ENCODE data around the gene CFAP74. TPM values are rescaled to one million over a fixed set of nuclear protein-coding genes. Genes with fewer than 3 reads are reported as not detected.

CFAP74 gene
- total and polyA plus RNA-seq, 2 of the 13 experiments (the other 11 are each of a cell fraction or from before 2014, with no cell fraction given), result 0.27 to 0.62 TPM

GRCh38 chr1:1947493-1947892, 56.1 kb downstream of the CFAP74 start:
- CTCF ChIA-PET (ENCODE audit: low intra/inter-chr PET ratio, low total read pairs), result no interaction called here
- POLR2A ChIA-PET, result interaction anchor here (2.2 kb wide), 1 partner anchor 9 kb away, joined by 5 read pairs; no protein-coding TSS in a partner anchor

GRCh38 chr1:1946540-1946939, 57.0 kb downstream of the CFAP74 start:
- 17% methylated on average over 1 of the region's 11 CpGs for WGBS (ENCODE audit: low lambda C conversion rate)
- no peak for ATAC-seq
- H3K27me3 ChIP-seq (ENCODE audit: control insufficient read depth in 1 of 2, insufficient read depth in 2 of 2, low read length in 2 of 2), result no peaks in the 10 kb centered on the region
- H4K20me1 ChIP-seq (ENCODE audit: insufficient read depth, low read length), result 0 out of 2 replicates have a peak, but pooled peaks cover 3% of the 10 kb centered on the region
- H3K27ac ChIP-seq (ENCODE audit: extremely low read length, insufficient read depth, low read length), result no peak overlapping the region
- H3K4me3 ChIP-seq (replicated peaks in 1 of 3; ENCODE audit: insufficient read depth in 1 of 3, low read depth in 2 of 3, low read length in 3 of 3), result no peak overlapping the region; a peak in 1 of 6 replicates
- no peak overlapping the region for H3K4me2 ChIP-seq (ENCODE audit: low read depth, low read length)
- no peak for TF ChIP-seq LCORL (IDR thresholded peaks at IDR 0.05)
- TF ChIP-seq LCORL (CRISPR knock-in tag; IDR thresholded peaks at IDR 0.05), result no peak
- peak; percentile 35; the same call in 1 of the 2 replicates for TF ChIP-seq ZC3H13 (CRISPR knock-in tag; IDR thresholded peaks at IDR 0.05)
- 0 out of 2 replicates have a peak, but pooled peaks have one; percentile 11 for TF ChIP-seq POLR2AphosphoS5 (IDR thresholded peaks at IDR 0.05; ENCODE audit: low read depth, low read length)
- H3K79me2 ChIP-seq (ENCODE audit: insufficient read depth, low read length), result peaks cover 13% of the 10 kb centered on the region
- in situ Hi-C loops (cut with HindIII; ENCODE audit: extremely low pct_ligation_motif_present, low pct_unique_long_range_greater_than_20kb) (no loop called here), intact Hi-C loops (cut with micrococcal nuclease; ENCODE audit: unreplicated experiment) (no loop called here)
- ChIA-PET POLR2A (interaction anchor here (2.2 kb wide), 1 partner anchor 10 kb away, joined by 5 read pairs; no protein-coding TSS in a partner anchor), CTCF (ENCODE audit: low intra/inter-chr PET ratio, low total read pairs) (no interaction called here)
- no peak for FAIRE-seq
- no peaks in the 10 kb centered on the region for H3K36me3 ChIP-seq (replicated peaks in 1 of 2; ENCODE audit: control insufficient read depth in 1 of 2, insufficient read depth in 2 of 2, low read length in 2 of 2)
- H3K4me1 ChIP-seq (ENCODE audit: insufficient read depth, low read length), result peaks cover 61% of the 10 kb centered on the region
- no peak overlapping the region for H2AFZ ChIP-seq (ENCODE audit: low read length)
- no peak for DNase-seq (ENCODE audit: low spot score)
- BruUV-seq (replicated peaks), result no TSS peak
- H3K9me3 ChIP-seq (ENCODE audit: low read length), result no peaks in the 10 kb centered on the region
- no peak overlapping the region for H3K9ac ChIP-seq (ENCODE audit: insufficient read depth, low read depth, low read length)

More at GRCh38 chr1:1947493-1947892, 56.1 kb downstream of the CFAP74 start:
- no peak overlapping the region for H3K4me2 ChIP-seq (ENCODE audit: low read depth, low read length)
- intact Hi-C loops (cut with micrococcal nuclease; ENCODE audit: unreplicated experiment) (no loop called here), in situ Hi-C loops (cut with HindIII; ENCODE audit: extremely low pct_ligation_motif_present, low pct_unique_long_range_greater_than_20kb) (no loop called here)
- no peak for TF ChIP-seq TP53 (CRISPR knock-in tag; conservative IDR thresholded peaks at IDR 0.05)
- TF ChIP-seq ZNF768 (CRISPR knock-in tag; IDR thresholded peaks at IDR 0.05), result 0 out of 2 replicates have a peak, but pooled peaks have one; percentile 24
- TF ChIP-seq MBD4 (IDR thresholded peaks at IDR 0.05; ENCODE audit: borderline replicate concordance, low read length), result no peak
- peak; percentile 82 for TF ChIP-seq AGO2 (optimal IDR thresholded peaks at IDR 0.05; ENCODE audit: low read depth, low read length)
- peak; percentile 15; the same call in 1 of the 2 replicates for TF ChIP-seq ZFX (CRISPR knock-in tag; IDR thresholded peaks at IDR 0.05; ENCODE audit: low read depth)
- peak; percentile 74 for TF ChIP-seq ZC3H13 (CRISPR knock-in tag; IDR thresholded peaks at IDR 0.05)
- peaks cover 8% of the 10 kb centered on the region for H3K79me2 ChIP-seq (ENCODE audit: insufficient read depth, low read length)
- H3K9ac ChIP-seq (ENCODE audit: insufficient read depth, low read depth, low read length), result no peak overlapping the region
- H2AFZ ChIP-seq (ENCODE audit: low read length), result no peak overlapping the region
- H3K36me3 ChIP-seq (replicated peaks in 1 of 2; ENCODE audit: control insufficient read depth in 1 of 2, insufficient read depth in 2 of 2, low read length in 2 of 2), result no peaks in the 10 kb centered on the region
- DNase-seq (ENCODE audit: low spot score) (no peak), FAIRE-seq (no peak), ATAC-seq (no peak)
- H3K4me1 ChIP-seq (ENCODE audit: insufficient read depth, low read length), result peaks cover 54% of the 10 kb centered on the region
- H3K27me3 ChIP-seq (ENCODE audit: control insufficient read depth in 1 of 2, insufficient read depth in 2 of 2, low read length in 2 of 2), result no peaks in the 10 kb centered on the region
- no peaks in the 10 kb centered on the region for H3K9me3 ChIP-seq (ENCODE audit: low read length)
- WGBS (ENCODE audit: low lambda C conversion rate), result 38% methylated on average over 8 of the region's 14 CpGs
- no peak overlapping the region for H3K4me3 ChIP-seq (replicated peaks in 1 of 3; ENCODE audit: insufficient read depth in 1 of 3, low read depth in 2 of 3, low read length in 3 of 3)
- 0 out of 2 replicates have a peak, but pooled peaks cover 3% of the 10 kb centered on the region for H4K20me1 ChIP-seq (ENCODE audit: insufficient read depth, low read length)
- BruUV-seq (replicated peaks), result no TSS peak
- no peak overlapping the region for H3K27ac ChIP-seq (ENCODE audit: extremely low read length, insufficient read depth, low read length)

Data from HepG2 (cell line).